B cell (primary cell): ENCODE data around the gene SF1.

Source experiments
- EZH2 ChIP-seq: IDR thresholded peaks from 2 replicates; pipeline ENCODE4 v1.6.1; 2012; ENCODE audit warnings: borderline replicate concordance, low read depth, mild to moderate bottlenecking, moderate library complexity, low read length; ENCODE audit not compliant: insufficient read depth, poor library complexity, severe bottlenecking
- TF ChIP-seq, protein P1 (sequence below): fragments of 200-600 bp; IDR thresholded peaks from one replicate; pipeline ENCODE4 v1.8.0; 2022; ENCODE audit warnings: antibody characterized with exemption, mild to moderate bottlenecking

GRCh38 chr11:64718084-64718779 is 60.1 kb downstream of the SF1 start:
- TF ChIP-seq, protein P1, sequence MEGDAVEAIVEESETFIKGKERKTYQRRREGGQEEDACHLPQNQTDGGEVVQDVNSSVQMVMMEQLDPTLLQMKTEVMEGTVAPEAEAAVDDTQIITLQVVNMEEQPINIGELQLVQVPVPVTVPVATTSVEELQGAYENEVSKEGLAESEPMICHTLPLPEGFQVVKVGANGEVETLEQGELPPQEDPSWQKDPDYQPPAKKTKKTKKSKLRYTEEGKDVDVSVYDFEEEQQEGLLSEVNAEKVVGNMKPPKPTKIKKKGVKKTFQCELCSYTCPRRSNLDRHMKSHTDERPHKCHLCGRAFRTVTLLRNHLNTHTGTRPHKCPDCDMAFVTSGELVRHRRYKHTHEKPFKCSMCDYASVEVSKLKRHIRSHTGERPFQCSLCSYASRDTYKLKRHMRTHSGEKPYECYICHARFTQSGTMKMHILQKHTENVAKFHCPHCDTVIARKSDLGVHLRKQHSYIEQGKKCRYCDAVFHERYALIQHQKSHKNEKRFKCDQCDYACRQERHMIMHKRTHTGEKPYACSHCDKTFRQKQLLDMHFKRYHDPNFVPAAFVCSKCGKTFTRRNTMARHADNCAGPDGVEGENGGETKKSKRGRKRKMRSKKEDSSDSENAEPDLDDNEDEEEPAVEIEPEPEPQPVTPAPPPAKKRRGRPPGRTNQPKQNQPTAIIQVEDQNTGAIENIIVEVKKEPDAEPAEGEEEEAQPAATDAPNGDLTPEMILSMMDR = no peak
- no peak for TF ChIP-seq EZH2
